Measurements from ENCODE around the gene CCRL2. TPM values are rescaled to one million over a fixed set of nuclear protein-coding genes. Genes with fewer than 3 reads are reported as not detected.

CCRL2 gene
- total and polyA plus RNA-seq, 2 of the 8 experiments (the other 6 are each of a cell fraction or from before 2014, with no cell fraction given): not detected

DNA sequence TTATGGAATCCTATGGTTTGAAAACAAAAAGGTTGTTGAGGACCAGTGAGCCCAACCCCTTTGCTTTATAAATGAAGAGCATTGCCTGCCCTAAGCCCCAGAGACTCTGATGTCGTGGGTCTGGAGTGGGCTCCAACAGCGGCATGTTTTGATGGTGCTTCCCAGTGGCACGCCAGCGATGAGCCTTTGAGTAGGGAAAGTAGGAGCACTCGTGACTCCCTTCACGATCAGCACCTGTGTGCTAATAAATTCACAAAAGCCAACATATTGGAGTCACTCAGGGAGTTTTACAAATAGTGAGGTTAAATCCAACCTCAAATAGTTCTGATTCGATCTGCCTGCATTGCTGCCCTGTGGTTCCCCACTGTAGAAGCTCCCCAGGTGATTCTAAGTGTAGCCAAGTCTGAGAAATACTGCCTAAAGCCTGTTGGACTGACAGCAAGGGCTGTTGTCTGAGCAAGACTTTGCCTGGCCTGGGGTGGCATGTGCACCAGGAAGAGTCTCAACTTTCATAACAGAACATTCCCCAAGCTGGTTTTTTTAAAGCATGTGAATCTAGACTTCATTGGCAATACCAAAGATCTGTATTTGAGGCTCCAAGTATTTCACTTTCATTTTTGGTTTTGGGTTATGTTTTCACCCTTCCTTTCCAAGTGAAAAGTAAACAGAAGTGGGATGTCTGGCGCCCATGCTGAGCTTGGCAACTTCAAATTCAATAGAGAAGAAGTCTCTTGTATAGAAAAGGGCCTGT, 26.4 kb upstream of the CCRL2 start (continued):
- TF ChIP-seq, protein P1, sequence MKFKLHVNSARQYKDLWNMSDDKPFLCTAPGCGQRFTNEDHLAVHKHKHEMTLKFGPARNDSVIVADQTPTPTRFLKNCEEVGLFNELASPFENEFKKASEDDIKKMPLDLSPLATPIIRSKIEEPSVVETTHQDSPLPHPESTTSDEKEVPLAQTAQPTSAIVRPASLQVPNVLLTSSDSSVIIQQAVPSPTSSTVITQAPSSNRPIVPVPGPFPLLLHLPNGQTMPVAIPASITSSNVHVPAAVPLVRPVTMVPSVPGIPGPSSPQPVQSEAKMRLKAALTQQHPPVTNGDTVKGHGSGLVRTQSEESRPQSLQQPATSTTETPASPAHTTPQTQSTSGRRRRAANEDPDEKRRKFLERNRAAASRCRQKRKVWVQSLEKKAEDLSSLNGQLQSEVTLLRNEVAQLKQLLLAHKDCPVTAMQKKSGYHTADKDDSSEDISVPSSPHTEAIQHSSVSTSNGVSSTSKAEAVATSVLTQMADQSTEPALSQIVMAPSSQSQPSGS (IDR thresholded peaks at IDR 0.05; ENCODE audit: low read length): no peak

All from H1 (cell line).